Stimulated activated CD8-positive, alpha-beta memory T cell treated with anti-CD3 and anti-CD28 coated beads, Interleukin-7, amount 100 ng/mL, for 1 hour (primary cell): ENCODE data around the gene ASB3.

Source experiments
- DNase-seq, 2 donors: peaks; one replicate each; pipeline ENCODE4 v3.0.0-alpha.2; 2020; ENCODE audit warnings: low read depth in 2 of 2

ASB3 gene

GRCh38 chr2:53654396-53654795 lies 132.4 kb downstream of the ASB3 start:
- no peak for DNase-seq

- DNase-seq, result no peak
These were observed 134.6 kb downstream of the ASB3 start for GRCh38 chr2:53652131-53652530.

- no peak for DNase-seq
These were observed 140.0 kb downstream of the ASB3 start for GRCh38 chr2:53646788-53647187.

GRCh38 chr2:53641290-53641689 lies 145.5 kb downstream of the ASB3 start:
- DNase-seq, result no peak

GRCh38 chr2:53640466-53640865 lies 146.3 kb downstream of the ASB3 start:
- no peak for DNase-seq

GRCh38 chr2:53636596-53636995 lies 150.2 kb downstream of the ASB3 start:
- no peak for DNase-seq

GRCh38 chr2:53636109-53636508 lies 150.6 kb downstream of the ASB3 start:
- DNase-seq, result no peak

GRCh38 chr2:53635694-53636093 lies 151.1 kb downstream of the ASB3 start:
- DNase-seq, result no peak

- DNase-seq, result no peak
These were observed 153.3 kb downstream of the ASB3 start for GRCh38 chr2:53633441-53633840.

- no peak for DNase-seq
These were observed 154.0 kb downstream of the ASB3 start for GRCh38 chr2:53632714-53633113.

- no peak for DNase-seq
These were observed 154.7 kb downstream of the ASB3 start for GRCh38 chr2:53632126-53632460.

GRCh38 chr2:53631313-53632125 lies 155.2 kb downstream of the ASB3 start:
- no peak for DNase-seq

GRCh38 chr2:53630026-53630606 lies 156.6 kb downstream of the ASB3 start:
- no peak for DNase-seq

GRCh38 chr2:53629501-53629900 lies 157.3 kb downstream of the ASB3 start:
- DNase-seq, result no peak

GRCh38 chr2:53629001-53629400 lies 157.8 kb downstream of the ASB3 start:
- no peak for DNase-seq

GRCh38 chr2:53622141-53622540 lies 164.6 kb downstream of the ASB3 start:
- no peak for DNase-seq

- no peak for DNase-seq
These were observed 165.8 kb downstream of the ASB3 start for GRCh38 chr2:53620981-53621380.
